ENCODE measurements around the gene TTLL9.

DNA sequence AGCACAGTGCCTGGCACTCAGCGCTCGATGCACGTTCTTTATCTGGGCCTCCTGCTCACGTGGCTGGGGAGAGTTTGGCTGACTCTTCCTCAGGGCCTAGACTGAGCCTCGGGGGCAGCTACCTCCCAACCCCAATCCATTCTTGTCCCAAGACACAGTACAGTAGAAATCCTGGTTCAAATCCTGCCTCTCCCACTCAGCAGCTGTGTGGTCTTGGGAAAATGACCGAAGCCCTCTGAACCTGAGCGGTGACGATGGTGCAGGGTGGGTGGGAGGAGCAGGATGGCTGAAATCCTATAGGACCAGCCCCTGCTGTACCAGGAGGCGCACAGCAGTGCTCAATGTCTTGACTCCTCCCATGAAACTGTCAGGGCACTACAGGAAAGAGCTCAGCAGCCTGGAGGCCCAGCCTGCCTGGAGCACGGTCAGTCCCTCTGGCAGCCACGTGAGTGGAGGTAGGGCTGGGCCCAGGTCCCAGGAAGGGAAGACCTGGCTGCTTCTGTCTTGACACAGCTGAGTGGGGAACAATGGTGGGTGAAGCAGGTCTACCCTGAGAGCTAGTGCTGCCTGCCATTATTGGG is 49.9 kb downstream of the TTLL9 start:
- TF ChIP-seq, protein P1, sequence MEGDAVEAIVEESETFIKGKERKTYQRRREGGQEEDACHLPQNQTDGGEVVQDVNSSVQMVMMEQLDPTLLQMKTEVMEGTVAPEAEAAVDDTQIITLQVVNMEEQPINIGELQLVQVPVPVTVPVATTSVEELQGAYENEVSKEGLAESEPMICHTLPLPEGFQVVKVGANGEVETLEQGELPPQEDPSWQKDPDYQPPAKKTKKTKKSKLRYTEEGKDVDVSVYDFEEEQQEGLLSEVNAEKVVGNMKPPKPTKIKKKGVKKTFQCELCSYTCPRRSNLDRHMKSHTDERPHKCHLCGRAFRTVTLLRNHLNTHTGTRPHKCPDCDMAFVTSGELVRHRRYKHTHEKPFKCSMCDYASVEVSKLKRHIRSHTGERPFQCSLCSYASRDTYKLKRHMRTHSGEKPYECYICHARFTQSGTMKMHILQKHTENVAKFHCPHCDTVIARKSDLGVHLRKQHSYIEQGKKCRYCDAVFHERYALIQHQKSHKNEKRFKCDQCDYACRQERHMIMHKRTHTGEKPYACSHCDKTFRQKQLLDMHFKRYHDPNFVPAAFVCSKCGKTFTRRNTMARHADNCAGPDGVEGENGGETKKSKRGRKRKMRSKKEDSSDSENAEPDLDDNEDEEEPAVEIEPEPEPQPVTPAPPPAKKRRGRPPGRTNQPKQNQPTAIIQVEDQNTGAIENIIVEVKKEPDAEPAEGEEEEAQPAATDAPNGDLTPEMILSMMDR (IDR thresholded peaks at IDR 0.05): no peak
- TF ChIP-seq POLR2A (IDR thresholded peaks at IDR 0.05) (no peak), EP300 (IDR thresholded peaks at IDR 0.05) (no peak)

Measured in suprapubic skin (tissue), 3 donors.